HCT116 (cell line): ENCODE data around the gene RPL29.

Experiments used
- POLR2AphosphoS5 ChIP-seq: IDR thresholded peaks from 2 replicates; pipeline ENCODE4 v1.6.1; 2011; ENCODE audit warnings: mild to moderate bottlenecking, low read depth, low read length, moderate library complexity
- ZNF274 ChIP-seq: fragments of 200-500 bp; sonication (Bioruptor generic); IDR thresholded peaks from 2 replicates; pipeline ENCODE4 v1.6.1; 2014; ENCODE audit warnings: mild to moderate bottlenecking, low read depth, low read length, inconsistent platforms

DNA sequence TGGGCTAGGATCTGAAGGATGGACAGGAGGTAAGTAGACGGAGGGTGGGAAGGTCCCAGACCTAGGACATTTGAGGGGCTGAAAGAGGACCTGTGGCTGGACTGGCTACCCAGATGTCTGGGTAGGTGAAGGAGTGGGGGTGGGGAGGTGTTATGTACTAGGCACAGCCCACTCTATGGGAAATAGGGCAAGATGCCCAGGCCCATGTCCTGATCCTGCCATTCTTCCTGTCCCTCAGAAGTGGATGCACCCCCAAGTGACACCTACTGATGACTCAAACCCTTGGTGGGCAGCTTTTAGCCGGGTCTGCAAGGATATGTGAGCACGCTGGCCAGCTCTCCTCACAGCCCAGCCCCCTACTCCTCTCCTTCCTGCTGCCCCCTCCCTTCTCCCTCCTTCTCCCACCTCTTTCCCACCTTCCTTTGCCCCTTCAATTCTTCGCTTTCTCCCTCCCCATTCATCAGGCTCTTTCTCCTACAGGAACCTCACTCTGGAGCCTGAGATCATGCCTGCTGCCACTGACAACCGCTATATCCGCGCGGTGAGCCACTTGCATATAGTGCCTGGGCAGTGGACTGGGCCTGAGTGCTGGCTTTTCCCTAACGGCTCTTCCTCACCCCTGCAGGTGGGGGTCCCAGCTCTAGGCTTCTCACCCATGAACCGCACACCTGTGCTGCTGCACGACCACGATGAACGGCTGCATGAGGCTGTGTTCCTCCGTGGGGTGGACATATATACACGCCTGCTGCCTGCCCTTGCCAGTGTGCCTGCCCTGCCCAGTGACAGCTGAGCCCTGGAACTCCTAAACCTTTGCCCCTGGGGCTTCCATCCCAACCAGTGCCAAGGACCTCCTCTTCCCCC is 7.2 kb downstream of the RPL29 start:
- TF ChIP-seq ZNF274 (no peak), POLR2AphosphoS5 (no peak)
